Vagina (tissue), 2 donors: Measurements from ENCODE around the gene TBC1D4.

Experiments used
- POLR2A ChIP-seq, 2 donors: fragments of 450-650 bp; IDR thresholded peaks; one replicate each; pipeline ENCODE4 v1.6.1; 2017; ENCODE audit warnings: antibody characterized with exemption in 2 of 2, mild to moderate bottlenecking in 2 of 2, moderate library complexity in 2 of 2
- POLR2AphosphoS5 ChIP-seq, 2 donors: sonication (generic); formaldehyde crosslinking; IDR thresholded peaks; one replicate each; pipeline ENCODE4 v1.9.0; 2017; ENCODE audit warnings: antibody characterized with exemption in 2 of 2, mild to moderate bottlenecking in 2 of 2, low read depth in 1 of 2; ENCODE audit not compliant: insufficient read depth in 1 of 2

DNA sequence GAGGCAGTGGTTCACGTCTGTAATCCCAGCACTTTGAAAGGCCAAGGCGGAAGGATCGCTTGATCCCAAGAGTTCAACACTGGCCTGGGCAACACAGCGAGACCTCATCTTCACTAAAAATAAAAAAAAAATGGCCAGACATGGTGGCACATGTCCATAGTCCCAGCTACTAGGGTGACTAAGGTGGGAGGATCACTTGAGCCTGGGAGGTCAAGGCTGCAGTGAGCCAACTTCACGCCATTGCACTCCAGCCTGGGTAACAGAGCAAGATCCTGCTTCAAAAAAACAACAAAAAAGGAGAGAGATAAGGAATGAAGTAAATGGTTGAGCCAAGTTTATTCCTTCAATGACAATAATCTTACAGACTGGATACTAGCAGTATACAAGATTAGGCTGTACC is 21.3 kb downstream of the TBC1D4 start:
- TF ChIP-seq POLR2AphosphoS5 (IDR thresholded peaks at IDR 0.05; ENCODE audit: insufficient read depth in 1 of 2, low read depth in 1 of 2) (no peak), POLR2A (IDR thresholded peaks at IDR 0.05) (no peak)
